ENCODE measurements around the gene RXFP2.

The RXFP2 gene, protein sequence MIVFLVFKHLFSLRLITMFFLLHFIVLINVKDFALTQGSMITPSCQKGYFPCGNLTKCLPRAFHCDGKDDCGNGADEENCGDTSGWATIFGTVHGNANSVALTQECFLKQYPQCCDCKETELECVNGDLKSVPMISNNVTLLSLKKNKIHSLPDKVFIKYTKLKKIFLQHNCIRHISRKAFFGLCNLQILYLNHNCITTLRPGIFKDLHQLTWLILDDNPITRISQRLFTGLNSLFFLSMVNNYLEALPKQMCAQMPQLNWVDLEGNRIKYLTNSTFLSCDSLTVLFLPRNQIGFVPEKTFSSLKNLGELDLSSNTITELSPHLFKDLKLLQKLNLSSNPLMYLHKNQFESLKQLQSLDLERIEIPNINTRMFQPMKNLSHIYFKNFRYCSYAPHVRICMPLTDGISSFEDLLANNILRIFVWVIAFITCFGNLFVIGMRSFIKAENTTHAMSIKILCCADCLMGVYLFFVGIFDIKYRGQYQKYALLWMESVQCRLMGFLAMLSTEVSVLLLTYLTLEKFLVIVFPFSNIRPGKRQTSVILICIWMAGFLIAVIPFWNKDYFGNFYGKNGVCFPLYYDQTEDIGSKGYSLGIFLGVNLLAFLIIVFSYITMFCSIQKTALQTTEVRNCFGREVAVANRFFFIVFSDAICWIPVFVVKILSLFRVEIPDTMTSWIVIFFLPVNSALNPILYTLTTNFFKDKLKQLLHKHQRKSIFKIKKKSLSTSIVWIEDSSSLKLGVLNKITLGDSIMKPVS

DNA sequence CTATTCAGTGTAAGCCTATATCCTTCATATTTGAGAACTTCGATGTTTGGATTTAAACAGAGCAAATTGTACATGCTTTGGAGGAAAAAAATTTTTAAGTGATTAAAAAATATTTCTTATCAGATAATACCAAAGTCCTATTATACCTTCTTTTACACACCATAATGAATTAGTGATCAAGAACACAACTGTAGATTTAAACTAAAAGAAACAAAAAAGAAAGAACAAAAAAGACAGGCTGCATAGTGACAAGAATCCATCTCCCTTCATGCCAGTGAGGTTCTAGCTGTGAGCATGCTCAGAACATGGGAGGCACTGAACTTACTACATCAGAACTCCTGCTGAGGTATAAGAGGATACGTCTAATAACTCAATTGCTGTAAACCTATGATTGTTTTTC lies at the start of gene RXFP2:
TSS of gene RXFP2 (plus strand) at position 301 of the 400 bp plus-strand sequence. CDS start at position 388, 87 bp downstream.
- DNase-seq (ENCODE audit: low read depth in 2 of 2), result no peak

GRCh38 chr13:31697290-31697689 lies 42.0 kb upstream of the RXFP2 start:
- DNase-seq (ENCODE audit: low read depth in 2 of 2), result no peak

DNA sequence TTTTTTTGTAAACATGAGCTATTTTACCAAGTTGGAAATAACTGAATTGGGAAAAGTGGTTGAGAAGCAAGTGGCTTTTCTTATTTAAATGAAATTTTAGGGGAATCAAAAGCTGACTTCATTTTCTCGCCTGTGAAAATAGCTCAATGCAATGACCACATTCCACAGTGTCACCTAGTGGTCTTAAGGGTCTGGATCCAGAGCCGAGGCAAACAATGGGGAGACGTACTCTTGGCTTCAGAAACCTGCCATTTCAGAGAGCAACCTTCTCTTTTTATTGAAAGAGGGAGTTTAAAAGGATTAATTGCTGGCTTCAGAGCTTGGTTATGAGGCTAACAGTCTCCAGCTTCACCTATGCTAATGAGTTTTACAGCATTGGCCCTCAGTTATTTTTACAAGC lies 39.7 kb upstream of the RXFP2 start:
- DNase-seq (ENCODE audit: low read depth in 2 of 2), result no peak

- no peak for DNase-seq (ENCODE audit: low read depth in 2 of 2)
Measured at GRCh38 chr13:31703780-31704179, 35.5 kb upstream of the RXFP2 start.

- no peak for DNase-seq (ENCODE audit: low read depth in 2 of 2)
Measured at GRCh38 chr13:31706105-31706504, 33.2 kb upstream of the RXFP2 start.

GRCh38 chr13:31717583-31717982 lies 21.7 kb upstream of the RXFP2 start:
- DNase-seq (ENCODE audit: low read depth in 2 of 2), result no peak

DNA sequence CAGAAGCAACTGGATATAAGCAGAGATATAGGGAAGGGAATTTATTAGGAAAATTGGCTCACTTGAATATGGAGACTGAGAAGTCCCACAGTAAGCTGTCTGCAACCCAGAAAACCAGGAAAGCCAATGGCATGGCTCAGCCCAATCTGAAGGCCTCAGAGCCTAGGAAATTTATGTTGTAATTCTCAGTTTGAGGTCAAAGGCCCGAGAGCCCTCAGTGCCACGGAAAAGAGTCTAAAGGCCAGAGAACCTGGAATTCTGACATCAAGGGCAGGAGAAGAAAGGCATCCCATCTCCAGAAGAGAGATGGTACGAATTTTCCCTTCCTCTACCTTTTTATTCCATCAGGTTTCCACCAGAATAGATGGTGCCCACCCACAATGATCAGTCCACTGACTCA lies 20.1 kb upstream of the RXFP2 start:
- no peak for DNase-seq (ENCODE audit: low read depth in 2 of 2)

DNA sequence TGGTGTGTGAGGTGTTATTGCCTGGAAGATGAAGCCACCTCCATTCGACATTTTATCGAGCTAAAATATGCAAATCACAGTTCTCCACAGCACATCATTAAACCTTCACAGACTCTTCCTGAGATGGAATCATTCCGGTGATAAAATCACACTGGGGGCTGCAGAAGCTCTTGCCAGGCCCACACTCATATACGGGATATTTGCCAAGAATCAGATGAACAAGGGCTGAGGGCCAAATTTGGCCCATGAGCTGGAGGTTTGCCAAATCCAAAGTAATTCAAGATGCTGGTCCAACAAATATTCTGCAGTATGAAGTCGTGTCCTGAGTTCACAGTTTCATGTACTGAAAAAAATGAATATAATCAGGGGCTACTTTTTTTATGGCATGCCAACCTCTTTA lies 16.7 kb upstream of the RXFP2 start:
- DNase-seq (ENCODE audit: low read depth in 2 of 2), result no peak

- DNase-seq (ENCODE audit: low read depth in 2 of 2), result no peak
Measured at GRCh38 chr13:31725841-31726240, 13.5 kb upstream of the RXFP2 start.

DNA sequence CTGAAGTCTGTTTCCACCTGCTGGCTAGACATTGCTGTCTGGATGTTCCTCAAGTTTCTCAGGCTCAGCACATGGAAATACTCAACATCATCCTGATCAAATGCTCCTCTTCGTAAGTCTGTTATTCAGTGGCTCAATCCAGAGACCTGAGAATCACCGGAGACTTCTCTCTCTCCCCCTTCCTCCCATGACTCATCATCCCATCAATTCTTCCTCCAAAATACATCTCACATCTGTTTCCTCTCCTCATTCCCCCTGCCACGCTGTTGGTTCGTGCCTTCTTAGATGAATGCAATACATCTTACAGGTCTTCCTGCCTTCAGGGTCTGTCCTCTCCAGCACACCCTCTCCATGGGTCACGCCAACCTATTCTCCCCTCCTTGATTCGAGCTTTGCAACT lies 7.4 kb upstream of the RXFP2 start:
- DNase-seq (ENCODE audit: low read depth in 2 of 2), result no peak

- DNase-seq (ENCODE audit: low read depth in 2 of 2), result no peak
Measured at GRCh38 chr13:31733066-31733465, 6.3 kb upstream of the RXFP2 start.

GRCh38 chr13:31733647-31734046 lies 5.7 kb upstream of the RXFP2 start:
- DNase-seq (ENCODE audit: low read depth in 2 of 2), result no peak

DNA sequence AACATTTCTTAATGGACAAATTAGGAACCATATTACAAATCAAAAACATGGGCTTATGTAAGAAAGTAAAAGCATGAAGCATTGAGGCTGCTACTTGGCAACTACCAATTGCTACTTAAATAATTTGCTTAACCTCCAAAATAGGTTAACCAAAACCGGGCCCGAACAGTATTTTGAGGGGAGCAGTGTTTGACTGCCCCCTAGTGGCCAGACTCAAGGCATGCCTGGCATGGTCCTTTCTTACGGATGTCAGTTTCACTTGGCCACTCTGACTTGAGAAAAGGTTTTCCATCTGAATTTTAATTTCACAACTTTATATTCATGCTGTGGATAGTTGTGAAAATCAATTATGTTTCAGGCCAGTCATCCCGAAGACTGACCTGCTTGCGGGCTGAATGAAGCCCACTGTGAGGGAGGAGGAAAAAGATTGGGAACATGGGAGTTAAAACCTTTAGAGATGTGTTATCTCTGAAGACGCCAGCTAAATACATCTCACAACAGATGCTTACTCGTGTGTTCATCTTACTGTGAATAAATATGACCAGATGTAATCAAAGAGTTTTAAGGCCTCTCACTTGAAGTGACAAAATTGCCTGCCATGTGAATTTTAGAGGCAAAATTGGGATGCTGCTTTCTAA lies 2.9 kb downstream of the RXFP2 start:
- DNase-seq (ENCODE audit: low read depth in 2 of 2), result peak; percentile 4 to 46

- no peak for DNase-seq (ENCODE audit: low read depth in 2 of 2)
Measured at GRCh38 chr13:31747291-31747690, 8.0 kb downstream of the RXFP2 start.

- DNase-seq (ENCODE audit: low read depth in 2 of 2), result no peak
Measured at GRCh38 chr13:31747966-31748365, 8.6 kb downstream of the RXFP2 start.

DNA sequence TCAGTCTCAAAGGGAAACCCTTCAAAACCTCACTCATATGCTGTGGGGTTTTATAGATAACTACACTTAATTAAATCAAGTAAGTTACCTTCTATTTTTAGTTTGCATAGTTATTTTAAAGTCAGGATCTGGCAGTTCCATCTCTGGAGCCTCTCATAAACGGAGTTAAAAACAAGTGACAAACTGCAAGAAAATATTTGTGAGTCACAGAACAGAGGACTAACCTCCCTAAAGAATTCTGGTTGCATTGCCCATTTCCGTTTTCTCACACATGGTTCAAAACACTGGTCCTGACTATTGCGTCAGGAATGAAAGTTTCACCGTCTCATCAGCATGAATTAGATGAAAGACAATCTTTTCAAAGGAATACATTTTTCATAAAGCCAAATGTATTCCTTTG lies 10.6 kb downstream of the RXFP2 start:
- no peak for DNase-seq (ENCODE audit: low read depth in 2 of 2)

- no peak for DNase-seq (ENCODE audit: low read depth in 2 of 2)
Measured at GRCh38 chr13:31755211-31755610, 15.9 kb downstream of the RXFP2 start.

DNA sequence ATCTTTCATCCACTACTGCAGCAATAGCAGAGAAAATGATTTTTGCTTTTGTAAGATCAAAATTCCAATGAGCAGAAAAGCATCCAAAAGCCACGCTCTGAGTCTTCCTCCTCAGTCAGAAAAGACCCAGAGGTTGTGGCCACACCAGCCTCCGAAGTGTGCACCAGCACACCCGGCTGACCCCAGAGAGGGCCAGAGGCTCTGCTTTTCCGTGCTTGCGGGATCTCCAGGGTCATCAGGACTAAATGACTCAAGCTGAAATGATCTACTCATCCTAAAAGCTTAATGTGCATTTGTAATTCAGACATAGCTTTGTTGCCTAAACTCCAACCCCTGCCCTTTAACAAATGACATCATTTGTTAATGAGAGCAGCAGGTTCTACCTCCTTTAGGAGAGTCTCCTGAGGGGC lies 16.5 kb downstream of the RXFP2 start:
- DNase-seq (ENCODE audit: low read depth in 2 of 2), result no peak

DNA sequence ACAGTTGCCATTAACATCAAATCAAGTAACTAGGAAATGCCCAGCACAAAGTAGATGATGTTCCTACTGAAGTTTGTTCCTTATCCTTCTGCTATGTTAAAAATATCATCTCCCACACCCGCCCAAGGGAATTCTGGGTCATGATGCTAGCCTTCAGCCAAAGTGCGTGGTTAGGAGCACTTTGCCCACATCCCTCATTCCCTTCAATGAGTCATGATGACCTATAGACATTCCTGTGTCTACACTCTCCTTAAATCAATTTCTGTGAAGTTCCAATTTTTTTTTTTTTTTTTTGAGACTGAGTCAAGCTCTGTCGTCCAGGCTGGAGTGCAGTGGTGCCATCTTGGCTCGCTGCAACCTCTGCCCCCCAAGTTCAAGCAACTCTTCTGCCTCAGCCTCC lies 17.0 kb downstream of the RXFP2 start:
- DNase-seq (ENCODE audit: low read depth in 2 of 2), result no peak

DNA sequence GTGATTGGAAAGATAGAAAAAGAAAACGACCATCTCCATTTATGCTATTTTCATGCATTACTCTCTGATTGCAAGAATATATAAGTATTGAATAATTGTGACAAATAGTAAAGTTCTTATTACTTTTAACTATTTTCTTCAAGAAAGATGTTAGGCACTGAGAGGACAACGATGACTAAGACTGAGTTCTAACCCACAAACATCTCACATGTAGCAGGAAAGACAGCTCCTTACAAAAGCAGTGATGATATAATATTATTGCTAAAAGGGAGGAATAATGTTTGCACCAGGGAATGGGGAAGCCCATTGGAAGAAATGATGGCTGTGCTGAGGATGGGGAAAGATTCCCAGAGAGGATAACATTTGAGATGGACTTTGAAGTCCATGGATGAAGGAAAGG lies 22.6 kb downstream of the RXFP2 start:
- DNase-seq (ENCODE audit: low read depth in 2 of 2), result no peak

DNA sequence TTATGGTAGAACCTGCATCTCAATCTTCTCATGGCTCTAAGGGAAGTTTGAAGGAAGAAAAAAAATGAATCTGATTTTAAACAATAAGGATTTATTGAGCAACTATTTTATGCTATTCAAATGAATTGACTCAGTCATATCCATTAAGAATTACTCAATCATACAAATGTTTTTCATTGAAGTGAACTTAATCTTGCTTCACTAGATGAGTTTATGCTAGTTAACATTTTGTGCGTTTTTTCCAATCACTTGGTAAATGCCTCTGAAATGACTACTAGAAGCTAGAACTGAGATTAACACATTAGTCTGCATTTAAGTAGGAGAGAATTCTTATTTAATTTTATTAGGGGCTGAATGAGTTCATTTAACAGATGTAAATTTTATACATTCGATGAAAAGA lies 25.2 kb downstream of the RXFP2 start:
- DNase-seq (ENCODE audit: low read depth in 2 of 2), result no peak

GRCh38 chr13:31765138-31765785 lies 25.9 kb downstream of the RXFP2 start:
- no peak for DNase-seq (ENCODE audit: low read depth in 2 of 2)

All from stimulated activated CD8-positive, alpha-beta memory T cell treated with anti-CD3 and anti-CD28 coated beads, Interleukin-15, amount 100 ng/mL, for 4 hours (primary cell).